Gastroesophageal sphincter (tissue), 3 donors: ENCODE results near the gene CNKSR3.

Source experiments
- CTCF ChIP-seq, 4 experiments: fragments of 200-600 bp in 2 of 4; fragments of 450-650 bp in 2 of 4; sonication (generic) in 1 of 4; IDR thresholded peaks; one replicate each; pipeline ENCODE4 v1.5.1; 2017 to 2019; ENCODE audit warnings: antibody characterized with exemption in 4 of 4, mild to moderate bottlenecking in 2 of 4, moderate library complexity in 2 of 4
- EP300 ChIP-seq: sonication (generic); formaldehyde crosslinking; IDR thresholded peaks from one replicate; pipeline ENCODE4 v1.6.1; 2017; ENCODE audit warnings: antibody characterized with exemption, mild to moderate bottlenecking
- POLR2AphosphoS5 ChIP-seq: sonication (generic); formaldehyde crosslinking; IDR thresholded peaks from one replicate; pipeline ENCODE4 v1.6.1; 2017; ENCODE audit warnings: antibody characterized with exemption

GRCh38 chr6:154521412-154521811 lies 10.9 kb upstream of the CNKSR3 start:
- TF ChIP-seq CTCF (IDR thresholded peaks at IDR 0.05): no peak
- TF ChIP-seq POLR2AphosphoS5: no peak
- no peak for TF ChIP-seq EP300
